GM12878 (cell line): ENCODE measurements around the gene CTDP1.

Source experiments
- BMI1 ChIP-seq: fragments of 450-650 bp; IDR thresholded peaks from 2 replicates; pipeline ENCODE4 v1.6.1; 2016; ENCODE audit warnings: mild to moderate bottlenecking, moderate library complexity, borderline replicate concordance
- CEBPB ChIP-seq, 2 experiments: fragments of 150-350 bp in 1 of 2; IDR thresholded peaks; 2 replicates each; pipeline ENCODE4 v1.6.1; 2012 to 2014; ENCODE audit warnings: low read depth in 2 of 2, low read length in 2 of 2, borderline replicate concordance in 1 of 2, inconsistent platforms in 1 of 2
- CHD4 ChIP-seq: fragments of 200-600 bp; sonication (generic); IDR thresholded peaks from 2 replicates; pipeline ENCODE4 v1.6.1; 2016; ENCODE audit warnings: mild to moderate bottlenecking
- CTCF ChIP-seq, 3 experiments: IDR thresholded peaks in 2 of 3; conservative IDR thresholded peaks in 1 of 3; 2 replicates each; pipeline ENCODE4 v1.5.1; 2011; ENCODE audit warnings: low read depth in 3 of 3, low read length in 3 of 3, mild to moderate bottlenecking in 3 of 3, control low read depth in 2 of 3, moderate library complexity in 2 of 3, inconsistent platforms in 1 of 3, mixed read lengths in 1 of 3; ENCODE audit not compliant: control insufficient read depth in 2 of 3, insufficient read depth in 1 of 3; ENCODE audit errors: extremely low read depth in 1 of 3
- EP300 ChIP-seq, 2 experiments: fragments of 150-350 bp in 1 of 2; IDR thresholded peaks; 2 replicates each; pipeline ENCODE4 v1.6.1; 2011 to 2012; ENCODE audit warnings: low read depth in 2 of 2, low read length in 2 of 2, borderline replicate concordance in 1 of 2, improper control_type of control experiment in 1 of 2, inconsistent platforms in 1 of 2; ENCODE audit not compliant: control insufficient read depth in 1 of 2
- EZH2 ChIP-seq: IDR thresholded peaks from 2 replicates; pipeline ENCODE4 v1.6.1; 2012; ENCODE audit warnings: low read depth, mild to moderate bottlenecking, control low read depth, inconsistent platforms, low read length, borderline replicate concordance; ENCODE audit not compliant: control insufficient read depth
- GABPA ChIP-seq: IDR thresholded peaks from 2 replicates; pipeline ENCODE4 v1.6.1; 2014; ENCODE audit warnings: antibody characterized with exemption, low read depth, mild to moderate bottlenecking, inconsistent platforms
- HDAC2 ChIP-seq: fragments of 200-600 bp; sonication (generic); IDR thresholded peaks from 2 replicates; pipeline ENCODE4 v1.6.1; 2017
- NRF1 ChIP-seq: conservative IDR thresholded peaks from 2 replicates; pipeline ENCODE4 v1.6.1; 2011; ENCODE audit warnings: mild to moderate bottlenecking, low read depth, low read length, improper control_type of control experiment
- RBBP5 ChIP-seq: fragments of 200-600 bp; sonication (generic); conservative IDR thresholded peaks from 2 replicates; pipeline ENCODE4 v1.6.1; 2016
- SRF ChIP-seq, 2 experiments: IDR thresholded peaks; 2 replicates each; pipeline ENCODE4 v1.6.1; 2011; ENCODE audit warnings: low read depth in 2 of 2, low read length in 2 of 2, mild to moderate bottlenecking in 1 of 2, moderate library complexity in 1 of 2
- ZBTB11 ChIP-seq: fragments of 450-650 bp; formaldehyde crosslinking; IDR thresholded peaks from 2 replicates; pipeline ENCODE4 v1.5.0; 2022; ENCODE audit warnings: mild to moderate bottlenecking, missing genetic modification characterization
- ZBTB40 ChIP-seq: fragments of 450-650 bp; IDR thresholded peaks from 2 replicates; pipeline ENCODE4 v1.6.1; 2016; ENCODE audit warnings: mild to moderate bottlenecking, moderate library complexity, borderline replicate concordance
- ZNF384 ChIP-seq: IDR thresholded peaks from 2 replicates; pipeline ENCODE4 v1.6.1; 2012; ENCODE audit warnings: low read depth, mild to moderate bottlenecking, low read length, improper control_type of control experiment, borderline replicate concordance

DNA sequence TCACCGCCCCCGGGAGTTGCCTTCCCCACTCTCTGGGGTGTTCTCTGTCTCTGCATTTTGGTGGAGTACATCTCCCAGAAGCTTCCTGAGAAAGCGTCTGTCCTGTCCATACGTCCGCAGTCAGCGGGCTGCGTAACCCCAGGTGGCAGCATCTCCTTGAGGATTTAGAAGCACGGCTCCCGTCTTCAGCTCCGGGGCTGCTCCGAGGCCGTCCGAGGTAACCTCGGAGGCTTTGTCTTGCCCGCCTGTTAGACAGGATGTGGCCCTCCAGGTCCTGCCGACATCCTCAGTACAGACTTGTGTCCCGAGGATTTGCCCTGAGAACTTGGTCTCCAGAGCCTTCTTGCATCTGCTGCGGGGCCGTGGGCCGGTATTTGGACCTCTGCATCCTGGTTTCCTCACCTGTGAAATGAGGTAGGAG, 58.4 kb downstream of the CTDP1 start:
- TF ChIP-seq CTCF (IDR thresholded peaks at IDR 0.05 in 2 of 3, conservative IDR thresholded peaks at IDR 0.05 in 1 of 3; ENCODE audit: control insufficient read depth in 2 of 3, extremely low read depth in 1 of 3, insufficient read depth in 1 of 3, low read depth in 3 of 3, low read length in 3 of 3) (no peak), CHD4 (no peak), EP300 (IDR thresholded peaks at IDR 0.05; ENCODE audit: borderline replicate concordance in 1 of 2, control insufficient read depth in 1 of 2, low read depth in 2 of 2, low read length in 2 of 2) (no peak), HDAC2 (no peak), RBBP5 (no peak), ZNF384 (no peak), NRF1 (no peak), EZH2 (no peak), GABPA (no peak), ZBTB40 (no peak), BMI1 (no peak), CEBPB (IDR thresholded peaks at IDR 0.05; ENCODE audit: borderline replicate concordance in 1 of 2, low read depth in 2 of 2, low read length in 2 of 2) (no peak), SRF (IDR thresholded peaks at IDR 0.05; ENCODE audit: low read depth in 2 of 2, low read length in 2 of 2) (no peak), ZBTB11 (no peak)
